BJ (cell line): ENCODE measurements around the gene PPP1R12B. TPM values are rescaled to one million over a fixed set of nuclear protein-coding genes. Genes with fewer than 3 reads are reported as not detected.
"Not testable (repeated sequence)": the region's sequence is repeated elsewhere in the genome, so short reads cannot be mapped to it uniquely, and the experiment has no call there.

ENCODE experiments used
- CTCF ChIA-PET: fragments of 350-600 bp; formaldehyde crosslinking; extraction: SDS; loops from one replicate; lab custom pipeline; 2021; ENCODE audit warnings: antibody characterized with exemption, inconsistent platforms; lab: Yijun Ruan, JAX
- POLR2A ChIA-PET: fragments of 300-600 bp; sonication (Branson Sonifier 250); formaldehyde crosslinking; extraction: SDS; loops from one replicate; lab custom pipeline; 2021; ENCODE audit warnings: antibody characterized with exemption; lab: Charles Lee
- DNase-seq: peaks from one replicate; pipeline ENCODE4 v3.0.0-alpha.2; 2011; ENCODE audit warnings: low read depth
- H3K27me3 ChIP-seq: 2 replicates; pipeline ENCODE4 v1.6.0; 2011; ENCODE audit warnings: low read length; ENCODE audit not compliant: control insufficient read depth, insufficient read depth
- H3K36me3 ChIP-seq: 2 replicates; pipeline ENCODE4 v1.5.1; 2011; ENCODE audit warnings: low read length; ENCODE audit not compliant: control insufficient read depth, insufficient read depth
- H3K4me3 ChIP-seq: 2 replicates; pipeline ENCODE4 v1.5.1; 2011; ENCODE audit warnings: low read depth, mild to moderate bottlenecking, control low read depth, low read length
- CTCF ChIP-seq: IDR thresholded peaks from 2 replicates; pipeline ENCODE4 v1.5.1; 2011; ENCODE audit warnings: low read depth, mild to moderate bottlenecking, control low read depth, inconsistent platforms, low read length, moderate library complexity; ENCODE audit not compliant: insufficient read depth
- polyA plus RNA-seq: library from polyadenylated mRNA; depleted of rRNA; stranded (reverse); fragments of >200 nt; gene quantifications from 2 replicates; pipeline ENCODE4 v1.2.3, GENCODE V29; 2011

The PPP1R12B gene
- polyA plus RNA-seq, 1 experiment = 9.4 TPM

DNA sequence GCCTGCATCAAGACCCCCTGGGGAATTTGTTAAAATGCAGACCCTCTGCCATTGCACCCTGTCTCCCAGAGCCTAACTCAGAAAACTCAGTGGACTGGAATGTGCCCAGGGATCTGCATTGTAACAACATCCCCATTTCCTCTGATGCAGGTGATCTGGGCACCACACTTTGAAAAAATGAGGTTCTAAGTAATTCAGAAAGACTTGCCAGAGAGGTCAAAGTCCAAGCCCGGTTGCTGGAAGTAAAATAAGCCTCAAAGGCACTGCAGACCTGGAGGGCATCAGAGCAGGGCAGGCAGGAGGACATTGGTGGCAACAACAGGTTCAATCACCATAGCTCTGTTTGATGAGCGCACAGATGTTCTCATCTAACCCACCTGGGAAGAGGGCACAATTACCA lies 271.0 kb downstream of the PPP1R12B start:
- ChIA-PET POLR2A (no interaction called here), CTCF (interaction anchor here (1.5 to 2.0 kb wide), 2 partner anchors 19 to 155 kb away, joined by 3 to 6 read pairs; no protein-coding TSS in a partner anchor)
- no peak for TF ChIP-seq CTCF
- Histone ChIP-seq H3K36me3 (no peaks in the 10 kb centered on the region), H3K4me3 (no peak overlapping the region), H3K27me3 (no peaks in the 10 kb centered on the region)
- no peak for DNase-seq

- H3K36me3 ChIP-seq, DNase-seq, POLR2A ChIA-PET, H3K27me3 ChIP-seq, H3K4me3 ChIP-seq: not testable (repeated sequence)
- CTCF ChIA-PET = interaction anchor here (1.5 to 2.0 kb wide), 2 partner anchors 20 to 156 kb away, joined by 5 to 6 read pairs; no protein-coding TSS in a partner anchor
These were observed 271.5 kb downstream of the PPP1R12B start for GRCh38 chr1:202620036-202620435.

DNA sequence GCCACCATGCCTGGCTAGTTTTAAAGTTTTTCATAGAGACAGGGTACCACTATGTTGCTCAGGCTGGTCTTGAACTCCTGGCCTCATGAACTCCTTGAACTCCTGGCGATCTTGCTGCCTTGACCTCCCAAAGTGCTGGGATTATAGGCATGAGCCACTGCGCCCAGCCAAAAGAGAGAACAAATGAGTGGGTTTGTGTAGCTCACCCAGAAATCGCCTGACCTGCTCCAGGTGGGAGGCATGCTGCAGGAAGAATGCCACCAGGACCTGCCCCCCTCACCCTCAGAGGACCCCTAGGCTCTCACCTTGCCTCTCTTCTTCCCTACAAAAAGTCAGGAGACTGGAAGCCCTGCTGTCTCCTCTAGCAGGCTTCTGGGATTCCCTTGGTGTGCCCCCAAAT lies 272.9 kb downstream of the PPP1R12B start:
- ChIA-PET CTCF (interaction anchor here (0.9 to 1.5 kb wide), 3 partner anchors 21 to 46 kb away, joined by 3 to 5 read pairs (median 3); no protein-coding TSS in a partner anchor), POLR2A (no interaction called here)

DNA sequence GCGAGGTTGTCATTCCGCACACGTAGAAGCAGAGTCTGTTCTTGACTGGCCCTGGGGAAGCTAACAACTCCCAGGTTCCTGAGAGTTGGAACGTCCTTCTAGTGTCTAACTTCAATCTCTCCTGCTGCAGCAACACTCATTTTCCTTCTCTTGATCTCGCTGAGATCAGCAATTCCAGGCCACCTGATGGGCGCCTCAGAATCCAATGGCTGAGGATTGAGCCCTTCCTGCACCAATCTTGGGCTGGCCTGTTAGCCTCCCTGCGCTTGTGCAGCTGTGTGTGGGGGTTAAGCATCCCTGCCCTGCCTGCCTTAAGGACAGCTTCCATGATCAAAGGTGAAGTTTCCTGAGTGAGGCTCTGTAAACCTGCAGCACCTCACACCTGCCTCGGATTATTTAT lies 273.9 kb downstream of the PPP1R12B start:
- no peak for DNase-seq
- H3K36me3 ChIP-seq = no peaks in the 10 kb centered on the region
- no peaks in the 10 kb centered on the region for H3K27me3 ChIP-seq
- POLR2A ChIA-PET = no interaction called here
- CTCF ChIA-PET = interaction anchor here (1.0 kb wide), 2 partner anchors 22 to 47 kb away, joined by 3 to 4 read pairs; no protein-coding TSS in a partner anchor
- no peak for TF ChIP-seq CTCF
- H3K4me3 ChIP-seq = no peak overlapping the region

More for the DNA sequence above, 272.9 kb downstream of the PPP1R12B start:
- no peaks in the 10 kb centered on the region for H3K27me3 ChIP-seq
- TF ChIP-seq CTCF = no peak
- H3K36me3 ChIP-seq = no peaks in the 10 kb centered on the region
- no peak overlapping the region for H3K4me3 ChIP-seq
- DNase-seq = no peak

- no peak for TF ChIP-seq CTCF
- H3K4me3 ChIP-seq = no peak overlapping the region
- CTCF ChIA-PET = interaction anchor here (1.1 kb wide), 1 partner anchor 55 kb away, joined by 3 read pairs; no protein-coding TSS in a partner anchor
- POLR2A ChIA-PET = no interaction called here
- no peaks in the 10 kb centered on the region for H3K36me3 ChIP-seq
- no peak for DNase-seq
- no peaks in the 10 kb centered on the region for H3K27me3 ChIP-seq
These were observed 274.6 kb downstream of the PPP1R12B start for GRCh38 chr1:202623075-202623474.

- H3K27me3 ChIP-seq, DNase-seq, H3K36me3 ChIP-seq, H3K4me3 ChIP-seq, POLR2A ChIA-PET: not testable (repeated sequence)
- CTCF ChIA-PET = interaction anchor here (1.1 kb wide), 1 partner anchor 54 kb away, joined by 3 read pairs; no protein-coding TSS in a partner anchor
These were observed 275.0 kb downstream of the PPP1R12B start for GRCh38 chr1:202623476-202623875.
